PFSK-1 (cell line): ENCODE measurements around the gene ZNF775.

Source experiments
- FOXP2 ChIP-seq: optimal IDR thresholded peaks from 2 replicates; pipeline ENCODE3; 2011; ENCODE audit warnings: borderline replicate concordance, control low read depth, inconsistent platforms; ENCODE audit not compliant: insufficient read depth; ENCODE audit errors: extremely low read length, extremely low read depth
- POLR2AphosphoS5 ChIP-seq: IDR thresholded peaks from 2 replicates; pipeline ENCODE4 v1.6.1; 2012; ENCODE audit warnings: low read depth, mild to moderate bottlenecking, control low read depth, low read length, moderate library complexity
- REST ChIP-seq, 2 experiments: IDR thresholded peaks; 2 replicates each; pipeline versions ENCODE4 v1.6.1 to v1.8.0; 2011 to 2012; ENCODE audit warnings: low read depth in 2 of 2, low read length in 2 of 2, control low read depth in 1 of 2, inconsistent platforms in 1 of 2, mild to moderate bottlenecking in 1 of 2, moderate library complexity in 1 of 2; ENCODE audit not compliant: insufficient read depth in 1 of 2
- SIN3A ChIP-seq: IDR thresholded peaks from 2 replicates; pipeline ENCODE4 v1.6.1; 2012; ENCODE audit warnings: mild to moderate bottlenecking, low read length, moderate library complexity, borderline replicate concordance; ENCODE audit not compliant: insufficient read depth
- TAF1 ChIP-seq: IDR thresholded peaks from 2 replicates; pipeline ENCODE4 v1.6.1; 2012; ENCODE audit warnings: low read length, control low read depth, borderline replicate concordance; ENCODE audit not compliant: insufficient read depth

GRCh38 chr7:150410680-150411346, 31.7 kb downstream of the ZNF775 start:
- TF ChIP-seq TAF1 (no peak), POLR2AphosphoS5 (no peak), SIN3A (no peak), REST (IDR thresholded peaks at IDR 0.05; ENCODE audit: insufficient read depth in 1 of 2, low read depth in 2 of 2, low read length in 2 of 2) (no peak), FOXP2 (no peak)
